Measurements from ENCODE around the gene LZIC.

LZIC gene

GRCh38 chr1:9910076-9910422 lies 33.1 kb downstream of the LZIC start, which contains the start of gene CTNNBIP1:
TSS of gene CTNNBIP1 (minus strand) at chr1:9910269. CDS start at chr1:9872064, 38,205 bp downstream.
- no peak for DNase-seq

- DNase-seq = peak; percentile 13
Measured at GRCh38 chr1:9909234-9910046, 33.8 kb downstream of the LZIC start.

GRCh38 chr1:9908871-9909233 lies 34.3 kb downstream of the LZIC start:
- DNase-seq = no peak

GRCh38 chr1:9907441-9907840 lies 35.8 kb downstream of the LZIC start:
- DNase-seq = no peak

GRCh38 chr1:9906466-9906865 lies 36.7 kb downstream of the LZIC start:
- no peak for DNase-seq

- no peak for DNase-seq
Measured at GRCh38 chr1:9905010-9905409, 38.2 kb downstream of the LZIC start.

GRCh38 chr1:9904596-9904995 lies 38.6 kb downstream of the LZIC start:
- DNase-seq = no peak

GRCh38 chr1:9903801-9904527 lies 39.2 kb downstream of the LZIC start:
- DNase-seq = no peak

GRCh38 chr1:9902060-9902452 lies 41.1 kb downstream of the LZIC start:
- no peak for DNase-seq

GRCh38 chr1:9901148-9902059 lies 41.8 kb downstream of the LZIC start:
- DNase-seq = no peak

- no peak for DNase-seq
Measured at GRCh38 chr1:9900142-9901043, 42.8 kb downstream of the LZIC start.

GRCh38 chr1:9894115-9894514 lies 49.1 kb downstream of the LZIC start:
- DNase-seq = no peak

- DNase-seq = no peak
Measured at GRCh38 chr1:9892563-9893528, 50.3 kb downstream of the LZIC start.

- no peak for DNase-seq
Measured at GRCh38 chr1:9891207-9891606, 52.0 kb downstream of the LZIC start.

GRCh38 chr1:9890224-9890731 lies 52.9 kb downstream of the LZIC start:
- no peak for DNase-seq

- no peak for DNase-seq
Measured at GRCh38 chr1:9889411-9889810, 53.8 kb downstream of the LZIC start.

GRCh38 chr1:9888886-9889285 lies 54.3 kb downstream of the LZIC start:
- no peak for DNase-seq

GRCh38 chr1:9887070-9887469 lies 56.1 kb downstream of the LZIC start:
- DNase-seq = no peak

- DNase-seq = no peak
Measured at GRCh38 chr1:9886092-9886742, 57.0 kb downstream of the LZIC start.

GRCh38 chr1:9884805-9885204 lies 58.4 kb downstream of the LZIC start:
- no peak for DNase-seq
